ENCODE measurements around the gene ZNF865.

Gene ZNF865

GRCh38 chr19:55658846-55659459 is 53.5 kb downstream of the ZNF865 start:
- no peak for TF ChIP-seq CTCF (IDR thresholded peaks at IDR 0.05; ENCODE audit: unreplicated experiment in 3 of 3)
- Mint-ChIP-seq H3K4me1 (peaks cover 32% of the 10 kb centered on the region), H3K9me3 (no peaks in the 10 kb centered on the region), H3K27me3 (ENCODE audit: low read depth) (peaks cover 5% of the 10 kb centered on the region), H3K4me3 (peak overlapping the region in 1 of 3 experiments; percentile 79), H3K36me3 (ENCODE audit: low read depth) (peaks cover 35% of the 10 kb centered on the region), H3K27ac (peak overlapping the region in 1 of 3 experiments; percentile 63)

- H3K4me3 Mint-ChIP-seq = peak overlapping the region; percentile 36 to 79 (median 70)
- peaks cover 32% of the 10 kb centered on the region for H3K4me1 Mint-ChIP-seq
- no peaks in the 10 kb centered on the region for H3K9me3 Mint-ChIP-seq
Measured at GRCh38 chr19:55659822-55660221, 54.4 kb downstream of the ZNF865 start.

GRCh38 chr19:55660404-55660803 is 55.0 kb downstream of the ZNF865 start:
- Mint-ChIP-seq H3K27ac (no peak overlapping the region), H3K4me3 (no peak overlapping the region), H3K27me3 (ENCODE audit: low read depth) (peaks cover 5% of the 10 kb centered on the region), H3K36me3 (ENCODE audit: low read depth) (peaks cover 45% of the 10 kb centered on the region), H3K4me1 (peaks cover 32% of the 10 kb centered on the region), H3K9me3 (no peaks in the 10 kb centered on the region)
- no peak for TF ChIP-seq CTCF (IDR thresholded peaks at IDR 0.05; ENCODE audit: unreplicated experiment in 3 of 3)

More at GRCh38 chr19:55659822-55660221, 54.4 kb downstream of the ZNF865 start:
- no peak for TF ChIP-seq CTCF (IDR thresholded peaks at IDR 0.05; ENCODE audit: unreplicated experiment in 3 of 3)
- Mint-ChIP-seq H3K36me3 (ENCODE audit: low read depth) (peaks cover 42% of the 10 kb centered on the region), H3K27ac (peak overlapping the region in 1 of 3 experiments; percentile 63), H3K27me3 (ENCODE audit: low read depth) (peaks cover 5% of the 10 kb centered on the region)

GRCh38 chr19:55660991-55661390 is 55.5 kb downstream of the ZNF865 start:
- Mint-ChIP-seq H3K27ac (no peak overlapping the region), H3K9me3 (no peaks in the 10 kb centered on the region), H3K27me3 (ENCODE audit: low read depth) (peaks cover 5% of the 10 kb centered on the region), H3K4me1 (peaks cover 27% of the 10 kb centered on the region), H3K36me3 (ENCODE audit: low read depth) (peaks cover 49% of the 10 kb centered on the region), H3K4me3 (no peak overlapping the region)
- no peak for TF ChIP-seq CTCF (IDR thresholded peaks at IDR 0.05; ENCODE audit: unreplicated experiment in 3 of 3)

GRCh38 chr19:55661826-55662225 is 56.4 kb downstream of the ZNF865 start:
- Mint-ChIP-seq H3K4me3 (peak overlapping the region in 1 of 3 experiments; percentile 42), H3K27me3 (ENCODE audit: low read depth) (peaks cover 5% of the 10 kb centered on the region), H3K4me1 (peaks cover 19% of the 10 kb centered on the region), H3K9me3 (no peaks in the 10 kb centered on the region), H3K36me3 (ENCODE audit: low read depth) (peaks cover 56% of the 10 kb centered on the region), H3K27ac (no peak overlapping the region)
- no peak for TF ChIP-seq CTCF (IDR thresholded peaks at IDR 0.05; ENCODE audit: unreplicated experiment in 3 of 3)

Data from nephron (organoid).